ENCODE results near the gene CKS1B. TPM values are rescaled to one million over a fixed set of nuclear protein-coding genes. Genes with fewer than 3 reads are reported as not detected.

Gene CKS1B
- total and polyA plus RNA-seq, 9 of the 15 experiments (the other 6 are each of a cell fraction or from before 2014, with no cell fraction given): 215 to 1,103 (median 460) TPM

DNA sequence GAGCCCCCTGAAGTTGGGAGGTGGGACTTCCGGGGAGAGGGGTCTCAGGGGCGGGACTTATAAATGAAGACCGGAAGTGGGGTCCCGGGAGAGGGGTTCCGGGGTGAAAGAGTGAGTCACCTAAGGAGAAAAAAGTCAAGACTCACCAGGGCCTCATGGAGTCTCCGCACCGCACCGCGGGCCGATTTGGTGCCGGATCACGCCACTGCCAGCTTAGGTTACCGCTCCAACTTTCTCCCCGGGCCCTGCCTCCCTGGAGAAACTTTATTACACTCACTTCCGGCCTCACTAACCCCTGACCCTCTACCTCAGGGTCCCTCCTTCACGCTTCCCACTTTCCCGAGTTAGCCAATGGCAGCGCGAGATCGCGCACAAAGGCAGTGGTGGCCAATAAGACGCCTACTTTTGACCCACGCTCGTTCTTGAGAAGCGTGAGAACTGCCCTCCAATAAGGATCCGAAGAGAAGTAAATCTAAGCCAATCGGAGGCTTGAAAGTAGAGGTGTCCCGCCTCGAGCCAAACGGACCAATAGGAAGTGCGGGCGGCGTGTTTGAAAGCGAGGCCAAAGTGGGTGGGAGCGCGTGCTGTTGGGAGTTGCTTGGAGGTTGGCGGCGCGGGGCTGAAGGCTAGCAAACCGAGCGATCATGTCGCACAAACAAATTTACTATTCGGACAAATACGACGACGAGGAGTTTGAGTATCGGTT, at the start of gene CKS1B (continued):
- TF ChIP-seq SMAD3 (CRISPR knock-in tag; conservative IDR thresholded peaks at IDR 0.05) (no peak), ZNF764 (CRISPR knock-in tag; IDR thresholded peaks at IDR 0.05; ENCODE audit: low read depth) (no peak), DNMT1 (IDR thresholded peaks at IDR 0.05) (no peak), C11orf30 (IDR thresholded peaks at IDR 0.05; ENCODE audit: low read depth) (peak; percentile 83), RBFOX2 (IDR thresholded peaks at IDR 0.05; ENCODE audit: low read depth, low read length) (peak; percentile 97), ETV1 (tag; conservative IDR thresholded peaks at IDR 0.05; ENCODE audit: low read depth) (peak; percentile 97), RBM22 (IDR thresholded peaks at IDR 0.05; ENCODE audit: low read depth, low read length, poor library complexity, severe bottlenecking) (no peak), SMAD1 (IDR thresholded peaks at IDR 0.05; ENCODE audit: low read depth, low read length, partially characterized antibody) (peak; percentile 42), MAZ (CRISPR knock-in tag; conservative IDR thresholded peaks at IDR 0.05 in 1 of 2, IDR thresholded peaks at IDR 0.05 in 1 of 2) (peak; percentile 39 to 47), JUND (IDR thresholded peaks at IDR 0.05; ENCODE audit: borderline replicate concordance, low read depth, low read length) (peak; percentile 68), JUND (tag; IDR thresholded peaks at IDR 0.05; ENCODE audit: borderline replicate concordance, low read depth, low read length) (no peak), KDM1A (IDR thresholded peaks at IDR 0.05) (no peak), FUS (optimal IDR thresholded peaks at IDR 0.05; ENCODE audit: low read depth, low read length) (no peak), NR2C2 (CRISPR knock-in tag; IDR thresholded peaks at IDR 0.05) (peak; percentile 92), NR2C2 (tag; IDR thresholded peaks at IDR 0.05) (peak; percentile 99), KAT2B (IDR thresholded peaks at IDR 0.05; ENCODE audit: low read depth, low read length) (no peak)
- TF ChIP-seq, protein P1, sequence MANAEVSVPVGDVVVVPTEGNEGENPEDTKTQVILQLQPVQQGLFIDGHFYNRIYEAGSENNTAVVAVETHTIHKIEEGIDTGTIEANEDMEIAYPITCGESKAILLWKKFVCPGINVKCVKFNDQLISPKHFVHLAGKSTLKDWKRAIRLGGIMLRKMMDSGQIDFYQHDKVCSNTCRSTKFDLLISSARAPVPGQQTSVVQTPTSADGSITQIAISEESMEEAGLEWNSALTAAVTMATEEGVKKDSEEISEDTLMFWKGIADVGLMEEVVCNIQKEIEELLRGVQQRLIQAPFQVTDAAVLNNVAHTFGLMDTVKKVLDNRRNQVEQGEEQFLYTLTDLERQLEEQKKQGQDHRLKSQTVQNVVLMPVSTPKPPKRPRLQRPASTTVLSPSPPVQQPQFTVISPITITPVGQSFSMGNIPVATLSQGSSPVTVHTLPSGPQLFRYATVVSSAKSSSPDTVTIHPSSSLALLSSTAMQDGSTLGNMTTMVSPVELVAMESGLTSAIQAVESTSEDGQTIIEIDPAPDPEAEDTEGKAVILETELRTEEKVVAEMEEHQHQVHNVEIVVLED (CRISPR knock-in tag; IDR thresholded peaks at IDR 0.05): no peak; the same call in 1 of the 2 replicates
- TF ChIP-seq, protein P2, sequence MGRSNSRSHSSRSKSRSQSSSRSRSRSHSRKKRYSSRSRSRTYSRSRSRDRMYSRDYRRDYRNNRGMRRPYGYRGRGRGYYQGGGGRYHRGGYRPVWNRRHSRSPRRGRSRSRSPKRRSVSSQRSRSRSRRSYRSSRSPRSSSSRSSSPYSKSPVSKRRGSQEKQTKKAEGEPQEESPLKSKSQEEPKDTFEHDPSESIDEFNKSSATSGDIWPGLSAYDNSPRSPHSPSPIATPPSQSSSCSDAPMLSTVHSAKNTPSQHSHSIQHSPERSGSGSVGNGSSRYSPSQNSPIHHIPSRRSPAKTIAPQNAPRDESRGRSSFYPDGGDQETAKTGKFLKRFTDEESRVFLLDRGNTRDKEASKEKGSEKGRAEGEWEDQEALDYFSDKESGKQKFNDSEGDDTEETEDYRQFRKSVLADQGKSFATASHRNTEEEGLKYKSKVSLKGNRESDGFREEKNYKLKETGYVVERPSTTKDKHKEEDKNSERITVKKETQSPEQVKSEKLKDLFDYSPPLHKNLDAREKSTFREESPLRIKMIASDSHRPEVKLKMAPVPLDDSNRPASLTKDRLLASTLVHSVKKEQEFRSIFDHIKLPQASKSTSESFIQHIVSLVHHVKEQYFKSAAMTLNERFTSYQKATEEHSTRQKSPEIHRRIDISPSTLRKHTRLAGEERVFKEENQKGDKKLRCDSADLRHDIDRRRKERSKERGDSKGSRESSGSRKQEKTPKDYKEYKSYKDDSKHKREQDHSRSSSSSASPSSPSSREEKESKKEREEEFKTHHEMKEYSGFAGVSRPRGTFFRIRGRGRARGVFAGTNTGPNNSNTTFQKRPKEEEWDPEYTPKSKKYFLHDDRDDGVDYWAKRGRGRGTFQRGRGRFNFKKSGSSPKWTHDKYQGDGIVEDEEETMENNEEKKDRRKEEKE (IDR thresholded peaks at IDR 0.05; ENCODE audit: borderline replicate concordance in 1 of 2, control insufficient read depth in 1 of 2, low read depth in 2 of 2, low read length in 1 of 2): no peak
- TF ChIP-seq, protein P3, sequence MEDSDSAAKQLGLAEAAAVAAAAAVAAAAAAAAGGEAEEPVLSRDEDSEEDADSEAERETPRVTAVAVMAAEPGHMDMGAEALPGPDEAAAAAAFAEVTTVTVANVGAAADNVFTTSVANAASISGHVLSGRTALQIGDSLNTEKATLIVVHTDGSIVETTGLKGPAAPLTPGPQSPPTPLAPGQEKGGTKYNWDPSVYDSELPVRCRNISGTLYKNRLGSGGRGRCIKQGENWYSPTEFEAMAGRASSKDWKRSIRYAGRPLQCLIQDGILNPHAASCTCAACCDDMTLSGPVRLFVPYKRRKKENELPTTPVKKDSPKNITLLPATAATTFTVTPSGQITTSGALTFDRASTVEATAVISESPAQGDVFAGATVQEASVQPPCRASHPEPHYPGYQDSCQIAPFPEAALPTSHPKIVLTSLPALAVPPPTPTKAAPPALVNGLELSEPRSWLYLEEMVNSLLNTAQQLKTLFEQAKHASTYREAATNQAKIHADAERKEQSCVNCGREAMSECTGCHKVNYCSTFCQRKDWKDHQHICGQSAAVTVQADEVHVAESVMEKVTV (CRISPR knock-in tag; IDR thresholded peaks at IDR 0.05): no peak
- TF ChIP-seq, protein P4, sequence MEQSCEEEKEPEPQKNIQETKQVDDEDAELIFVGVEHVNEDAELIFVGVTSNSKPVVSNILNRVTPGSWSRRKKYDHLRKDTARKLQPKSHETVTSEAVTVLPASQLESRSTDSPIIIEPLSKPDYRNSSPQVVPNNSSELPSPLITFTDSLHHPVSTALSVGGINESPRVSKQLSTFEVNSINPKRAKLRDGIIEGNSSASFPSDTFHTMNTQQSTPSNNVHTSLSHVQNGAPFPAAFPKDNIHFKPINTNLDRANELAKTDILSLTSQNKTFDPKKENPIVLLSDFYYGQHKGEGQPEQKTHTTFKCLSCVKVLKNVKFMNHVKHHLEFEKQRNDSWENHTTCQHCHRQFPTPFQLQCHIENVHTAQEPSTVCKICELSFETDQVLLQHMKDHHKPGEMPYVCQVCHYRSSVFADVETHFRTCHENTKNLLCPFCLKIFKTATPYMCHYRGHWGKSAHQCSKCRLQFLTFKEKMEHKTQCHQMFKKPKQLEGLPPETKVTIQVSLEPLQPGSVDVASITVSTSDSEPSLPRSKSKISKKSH (CRISPR knock-in tag; IDR thresholded peaks at IDR 0.05): no peak
